H1 (cell line): ENCODE measurements around the gene PML. TPM values are rescaled to one million over a fixed set of nuclear protein-coding genes. Genes with fewer than 3 reads are reported as not detected.

Source experiments
- CTCF ChIA-PET: fragments of 300-600 bp; sonication (Branson Sonifier 250); formaldehyde crosslinking; loops from one replicate; lab custom pipeline; 2021; ENCODE audit not compliant: partially characterized antibody; lab: Charles Lee
- POLR2A ChIA-PET: fragments of 300-600 bp; sonication (Branson Sonifier 250); formaldehyde crosslinking; loops from one replicate; lab custom pipeline; 2021; ENCODE audit warnings: inconsistent platforms; ENCODE audit not compliant: partially characterized antibody; lab: Charles Lee
- DNase-seq, 2 experiments: peaks; one replicate each; pipeline versions ENCODE4 v3.0.0 to v3.0.0-alpha.2; 2010 to 2022; ENCODE audit warnings: low spot score in 2 of 2, low read depth in 1 of 2, mixed read lengths in 1 of 2
- FAIRE-seq: peaks from 2 replicates; lab custom pipeline; 2011; peaks lifted over from hg19 to GRCh38; lab: Jason Lieb, UNC
- H2AFZ ChIP-seq: 2 replicates; pipeline ENCODE4 v1.8.1; 2012; ENCODE audit warnings: low read length, inconsistent platforms
- H2AK5ac ChIP-seq: 2 replicates; pipeline ENCODE4 v1.6.1; 2013; ENCODE audit warnings: low read depth, low read length
- H2BK120ac ChIP-seq: replicated peaks from 2 replicates; pipeline ENCODE3; 2013; ENCODE audit warnings: low read depth, low read length, inconsistent platforms
- H2BK12ac ChIP-seq: 2 replicates; pipeline ENCODE4 v1.6.1; 2013; ENCODE audit warnings: low read depth, low read length
- H2BK15ac ChIP-seq: 2 replicates; pipeline ENCODE4 v1.6.1; 2013; ENCODE audit warnings: low read length
- H2BK20ac ChIP-seq: 2 replicates; pipeline ENCODE4 v1.6.1; 2013; ENCODE audit warnings: low read length
- H2BK5ac ChIP-seq: 2 replicates; pipeline ENCODE4 v1.6.1; 2013; ENCODE audit warnings: low read depth, low read length
- H3K14ac ChIP-seq: 2 replicates; pipeline ENCODE4 v1.6.1; 2013; ENCODE audit warnings: inconsistent platforms; ENCODE audit not compliant: insufficient read length
- H3K18ac ChIP-seq: 2 replicates; pipeline ENCODE4 v1.6.1; 2013; ENCODE audit warnings: low read length; ENCODE audit errors: extremely low read depth
- H3K23ac ChIP-seq: 2 replicates; pipeline ENCODE4 v1.6.1; 2013; ENCODE audit warnings: inconsistent platforms; ENCODE audit not compliant: insufficient read length
- H3K23me2 ChIP-seq: 2 replicates; pipeline ENCODE4 v1.6.1; 2013; ENCODE audit warnings: low read depth, low read length
- H3K27ac ChIP-seq: 2 replicates; pipeline ENCODE4 v1.6.1; 2011; ENCODE audit warnings: low read depth, low read length, inconsistent platforms
- H3K27me3 ChIP-seq, 4 experiments: replicated peaks in 1 of 4; 1 replicate in 1 of 4; 2 replicates in 3 of 4; pipeline versions ENCODE4 v1.6.1 to v1.8.1; 2011 to 2013; ENCODE audit warnings: low read length in 3 of 4, mild to moderate bottlenecking in 3 of 4, inconsistent platforms in 2 of 4, mixed read lengths in 2 of 4, moderate library complexity in 1 of 4; ENCODE audit not compliant: control insufficient read depth in 3 of 4, insufficient read depth in 3 of 4; ENCODE audit errors: extremely low read depth in 1 of 4
- H3K36me3 ChIP-seq, 4 experiments: 2 replicates each; pipeline versions ENCODE4 v1.6.1 to v1.8.1; 2011 to 2013; ENCODE audit warnings: mild to moderate bottlenecking in 4 of 4, low read length in 3 of 4, moderate library complexity in 2 of 4, control low read depth in 1 of 4, inconsistent platforms in 1 of 4; ENCODE audit not compliant: insufficient read depth in 4 of 4, control insufficient read depth in 2 of 4
- H3K4ac ChIP-seq: replicated peaks from 2 replicates; pipeline ENCODE3; 2013; ENCODE audit warnings: low read length, low read depth, mixed read lengths, inconsistent platforms; ENCODE audit not compliant: insufficient read length
- H3K4me1 ChIP-seq, 4 experiments: replicated peaks in 1 of 4; 1 replicate in 1 of 4; 2 replicates in 3 of 4; pipeline versions ENCODE4 v1.6.1 to v1.8.1; 2011 to 2013; ENCODE audit warnings: low read length in 3 of 4, inconsistent platforms in 2 of 4, mixed read lengths in 1 of 4; ENCODE audit not compliant: insufficient read depth in 4 of 4, control insufficient read depth in 3 of 4
- H3K4me2 ChIP-seq, 2 experiments: 2 replicates each; pipeline versions ENCODE4 v1.6.1 to v1.8.1; 2011 to 2013; ENCODE audit warnings: low read depth in 2 of 2, low read length in 2 of 2, control low read depth in 1 of 2, inconsistent platforms in 1 of 2, mild to moderate bottlenecking in 1 of 2; ENCODE audit not compliant: insufficient read depth in 1 of 2
- H3K4me3 ChIP-seq, 4 experiments: fragments of 200-600, 300-600 bp in 1 of 4; sonication (generic), shearing (Covaris generic), sonication (Bioruptor Twin) in 1 of 4; 2 replicates each; pipeline versions ENCODE4 v1.5.1 to v1.8.1; 2011 to 2016; ENCODE audit warnings: low read length in 4 of 4, low read depth in 3 of 4, control low read depth in 2 of 4, inconsistent platforms in 2 of 4, mild to moderate bottlenecking in 2 of 4, mixed read lengths in 1 of 4, moderate library complexity in 1 of 4; ENCODE audit not compliant: insufficient read depth in 2 of 4; ENCODE audit errors: extremely low read depth in 1 of 4
- H3K56ac ChIP-seq: replicated peaks from 2 replicates; pipeline ENCODE3; 2013; ENCODE audit warnings: low read depth, mild to moderate bottlenecking, mixed read lengths, low read length, inconsistent platforms; ENCODE audit not compliant: insufficient read length
- H3K79me1 ChIP-seq: 2 replicates; pipeline ENCODE4 v1.6.1; 2013; ENCODE audit warnings: low read depth, low read length, control low read depth
- H3K79me2 ChIP-seq, 2 experiments: 2 replicates each; pipeline versions ENCODE4 v1.6.1 to v1.8.1; 2012 to 2013; ENCODE audit warnings: low read length in 2 of 2, mild to moderate bottlenecking in 2 of 2, inconsistent platforms in 1 of 2; ENCODE audit not compliant: insufficient read depth in 2 of 2, control insufficient read depth in 1 of 2
- H3K9ac ChIP-seq, 4 experiments: replicated peaks in 1 of 4; 1 replicate in 1 of 4; 2 replicates in 3 of 4; pipeline versions ENCODE4 v1.6.1 to v1.8.1; 2011 to 2013; ENCODE audit warnings: low read depth in 3 of 4, low read length in 3 of 4, control low read depth in 2 of 4, mild to moderate bottlenecking in 2 of 4, moderate library complexity in 2 of 4, inconsistent platforms in 1 of 4; ENCODE audit errors: extremely low read depth in 1 of 4
- H3K9me3 ChIP-seq, 2 experiments: 2 replicates each; pipeline versions ENCODE4 v1.6.1 to v1.8.1; 2012 to 2013; ENCODE audit warnings: mild to moderate bottlenecking in 2 of 2, moderate library complexity in 2 of 2, control low read depth in 1 of 2, inconsistent platforms in 1 of 2, low read depth in 1 of 2, low read length in 1 of 2, mixed read lengths in 1 of 2; ENCODE audit not compliant: insufficient read depth in 2 of 2
- H4K20me1 ChIP-seq, 2 experiments: replicated peaks in 1 of 2; 2 replicates each; pipeline versions ENCODE3 to v1.8.1; 2011 to 2013; ENCODE audit warnings: inconsistent platforms in 2 of 2, low read length in 2 of 2, mild to moderate bottlenecking in 1 of 2; ENCODE audit not compliant: insufficient read depth in 2 of 2, control insufficient read depth in 1 of 2
- H4K5ac ChIP-seq: 2 replicates; pipeline ENCODE4 v1.6.1; 2013; ENCODE audit warnings: low read length, low read depth, mixed read lengths, inconsistent platforms; ENCODE audit not compliant: insufficient read length
- H4K8ac ChIP-seq: 2 replicates; pipeline ENCODE4 v1.8.0; 2013; ENCODE audit warnings: mild to moderate bottlenecking, moderate library complexity, low read length, inconsistent platforms; ENCODE audit not compliant: insufficient read depth; ENCODE audit errors: extremely low read depth
- H4K91ac ChIP-seq: replicated peaks from 2 replicates; pipeline ENCODE3; 2013; ENCODE audit warnings: low read length, mixed read lengths, inconsistent platforms; ENCODE audit not compliant: insufficient read length
- SIN3A ChIP-seq, 2 experiments: IDR thresholded peaks in 1 of 2; conservative IDR thresholded peaks in 1 of 2; 2 replicates each; pipeline ENCODE4 v1.6.1; 2011 to 2012; ENCODE audit warnings: low read length in 2 of 2, improper control_type of control experiment in 1 of 2, low read depth in 1 of 2, mild to moderate bottlenecking in 1 of 2
- SP2 ChIP-seq: IDR thresholded peaks from 2 replicates; pipeline ENCODE4 v1.6.1; 2012; ENCODE audit warnings: mild to moderate bottlenecking, low read length, inconsistent platforms
- polyA plus RNA-seq, 7 experiments: library from polyadenylated mRNA; depleted of rRNA in 3 of 7; stranded (reverse) in 5 of 7; unstranded in 2 of 7; fragments of >200 nt in 5 of 7; fragments of 200-250 nt in 2 of 7; gene quantifications; 1 replicate in 5 of 7; 2 replicates in 1 of 7; 4 replicates in 1 of 7; pipeline versions ENCODE4 v1.2.1 to v1.2.3, GENCODE V29; 2011 to 2013; ENCODE audit warnings: missing spikeins in 2 of 7, mixed read lengths in 2 of 7
- total RNA-seq: library from RNA; stranded (reverse); fragmentation: NEBNext Ultra II Directional; extraction: Animal tissue kit (Norgen Biotek cat#: 25700); gene quantifications from 2 replicates; pipeline ENCODE4 v1.2.1, GENCODE V29; 2021
- TF ChIP-seq, protein P1 (sequence below): IDR thresholded peaks from 2 replicates; pipeline ENCODE4 v1.6.1; 2012; ENCODE audit warnings: inconsistent platforms

Gene PML
- total and polyA plus RNA-seq, 2 of the 8 experiments (the other 6 are each of a cell fraction or from before 2014, with no cell fraction given): 14.9 to 30.3 TPM

- POLR2A ChIA-PET: interaction anchor here (0.9 to 1.3 kb wide), 4 partner anchors 14 to 86 kb away, joined by 4 to 8 read pairs (median 5); partner anchors contain the start of gene PML
- no peak overlapping the region; a peak in 1 of 7 replicates for H3K9ac ChIP-seq
These were observed 44.1 kb upstream of the PML start for GRCh38 chr15:73950479-73950830.

More at GRCh38 chr15:73950479-73950830, 44.1 kb upstream of the PML start:
- CTCF ChIA-PET: interaction anchor here (0.6 to 7.0 kb wide), 24 partner anchors 10 to 347 kb away, joined by 3 to 55 read pairs (median 4); partner anchors contain the start of genes LOXL1 and PML
- Histone ChIP-seq H2AK5ac (no peak overlapping the region), H2BK120ac (no peak overlapping the region), H3K79me2 (no peaks in the 10 kb centered on the region), H3K27ac (no peak overlapping the region), H2AFZ (0 out of 2 replicates have a peak overlapping the region, but pooled peaks have one; percentile 74), H3K36me3 (no peaks in the 10 kb centered on the region), H2BK12ac (peak overlapping the region; percentile 91; the same call in 1 of the 2 replicates), H2BK5ac (no peak overlapping the region), H4K5ac (no peak overlapping the region), H3K14ac (no peak overlapping the region), H3K56ac (no peak overlapping the region), H3K9me3 (no peaks in the 10 kb centered on the region), H3K18ac (0 out of 2 replicates have a peak overlapping the region, but pooled peaks have one; percentile 19), H3K4ac (no peak overlapping the region), H3K4me2 (no peak overlapping the region), H4K20me1 (no peaks in the 10 kb centered on the region), H3K4me3 (no peak overlapping the region), H3K4me1 (peaks cover 6 to 16% (median 12%) of the 10 kb centered on the region in 4 experiments), H2BK15ac (peak overlapping the region; percentile 55), H3K27me3 (no peaks in the 10 kb centered on the region), H2BK20ac (peak overlapping the region; percentile 38; the same call in 1 of the 2 replicates), H3K79me1 (no peaks in the 10 kb centered on the region), H4K8ac (no peak overlapping the region), H3K23me2 (no peaks in the 10 kb centered on the region), H3K23ac (no peak overlapping the region), H4K91ac (peak overlapping the region; percentile 63)
- TF ChIP-seq SP2: no peak
- TF ChIP-seq SIN3A (conservative IDR thresholded peaks at IDR 0.05 in 1 of 2, IDR thresholded peaks at IDR 0.05 in 1 of 2; ENCODE audit: low read depth in 1 of 2, low read length in 2 of 2): no peak
- TF ChIP-seq, protein P1, sequence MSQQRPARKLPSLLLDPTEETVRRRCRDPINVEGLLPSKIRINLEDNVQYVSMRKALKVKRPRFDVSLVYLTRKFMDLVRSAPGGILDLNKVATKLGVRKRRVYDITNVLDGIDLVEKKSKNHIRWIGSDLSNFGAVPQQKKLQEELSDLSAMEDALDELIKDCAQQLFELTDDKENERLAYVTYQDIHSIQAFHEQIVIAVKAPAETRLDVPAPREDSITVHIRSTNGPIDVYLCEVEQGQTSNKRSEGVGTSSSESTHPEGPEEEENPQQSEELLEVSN: no peak
- DNase-seq (no peak), FAIRE-seq (no peak)
